Hematopoietic multipotent progenitor cell treated with erythropoietin and hydrocortisone succinate and interleukin-3 and kit ligand, for 17 days (in vitro differentiated cells): Measurements from ENCODE around the gene APLNR.
A peak's percentile ranks its signal among the peaks of the same experiment; 100 is the strongest.
"Not testable (repeated sequence)": the region's sequence is repeated elsewhere in the genome, so short reads cannot be mapped to it uniquely, and the experiment has no call there.

Source experiments
- DNase-seq: peaks from one replicate; pipeline ENCODE4 v3.0.0-alpha.2; 2015; ENCODE audit warnings: low spot score

The APLNR gene

DNA sequence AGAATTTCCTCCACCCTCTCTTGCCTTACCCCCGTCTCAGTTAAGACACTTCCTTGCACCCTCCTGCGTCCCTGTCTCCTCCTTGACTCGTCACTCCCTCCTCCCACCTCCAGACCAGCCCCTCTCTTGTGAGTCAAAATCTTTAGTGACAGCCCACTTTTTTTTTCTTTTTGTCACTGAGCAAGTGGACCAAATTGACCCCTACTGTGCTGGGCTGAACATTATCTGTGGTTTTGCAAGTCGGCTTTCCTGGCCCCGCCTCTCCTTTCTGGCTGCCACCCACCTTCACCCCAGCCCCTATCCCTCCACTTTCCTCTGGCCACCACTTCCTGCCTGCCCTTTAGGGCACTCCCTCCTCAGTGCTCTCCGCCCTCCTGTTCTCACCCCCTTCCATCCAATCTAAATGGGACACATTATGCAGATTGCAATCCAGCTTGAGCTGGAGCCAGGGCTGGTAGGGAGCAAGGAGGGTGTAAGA, at the start of gene APLNR:
TSS of gene APLNR (minus strand) at position 47 of the 478 bp plus-strand sequence. CDS start 246 bp downstream, outside the sequence.
- DNase-seq: no peak

GRCh38 chr11:57283231-57283990, 46.4 kb upstream of the APLNR start:
- no peak for DNase-seq

GRCh38 chr11:57281546-57281945, 44.5 kb upstream of the APLNR start:
- DNase-seq: not testable (repeated sequence)

GRCh38 chr11:57279116-57279515, 42.1 kb upstream of the APLNR start:
- no peak for DNase-seq

DNA sequence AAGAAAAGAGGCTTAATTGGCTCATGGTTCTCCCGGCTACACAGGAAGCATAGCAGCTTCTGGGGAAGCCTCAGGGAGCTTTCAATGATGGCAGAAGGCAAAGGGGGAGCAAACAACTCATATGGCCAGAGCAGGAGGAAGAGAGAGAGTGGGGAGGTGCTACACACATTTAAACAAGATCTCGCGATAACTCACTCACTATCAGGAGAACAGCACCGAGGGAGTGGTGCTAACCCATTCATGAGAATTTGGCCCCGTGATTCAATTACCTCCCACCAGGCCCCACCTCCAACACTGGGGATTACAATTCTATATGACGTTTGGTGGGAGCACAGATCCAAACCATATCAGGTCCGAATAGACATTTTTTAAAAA, 41.7 kb upstream of the APLNR start:
- no peak for DNase-seq

- DNase-seq: peak; percentile 15
These were observed 41.0 kb upstream of the APLNR start for GRCh38 chr11:57277845-57278720.

DNA sequence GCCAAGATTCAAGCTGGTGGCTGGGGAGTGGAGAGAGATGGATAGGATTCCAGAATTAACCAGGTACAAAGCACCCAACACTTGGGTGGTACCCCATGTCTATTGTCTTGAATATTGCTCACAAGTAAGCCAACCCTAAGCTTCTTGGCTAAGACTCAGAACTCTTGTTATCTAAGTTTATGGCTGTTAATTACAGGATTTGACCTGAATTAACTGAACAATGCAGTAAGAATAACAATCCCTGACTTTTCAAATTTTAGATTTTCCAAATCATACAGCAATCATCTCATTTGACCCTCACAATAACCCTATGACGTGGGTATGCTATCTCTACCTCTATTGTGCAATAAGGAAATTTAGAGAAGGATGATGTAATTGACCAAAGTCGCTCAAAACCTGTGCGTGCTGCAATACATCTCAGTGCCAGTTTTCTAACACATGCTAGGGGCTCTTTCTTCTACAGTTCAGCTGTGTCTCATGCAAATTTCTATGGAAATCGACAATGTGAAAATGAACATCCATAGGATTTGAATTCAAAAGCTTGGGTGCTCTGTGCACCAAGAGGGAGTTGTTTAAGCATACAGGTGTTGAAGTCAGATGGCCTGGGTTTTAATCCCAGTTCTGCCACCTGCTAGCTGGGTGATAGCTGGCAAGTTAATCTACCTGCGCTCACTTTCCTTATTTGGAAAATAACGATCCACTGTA, 40.1 kb upstream of the APLNR start:
- DNase-seq: no peak

GRCh38 chr11:57276169-57276970, 39.3 kb upstream of the APLNR start:
- no peak for DNase-seq

- no peak for DNase-seq
These were observed 38.5 kb upstream of the APLNR start for GRCh38 chr11:57275582-57275981.

DNA sequence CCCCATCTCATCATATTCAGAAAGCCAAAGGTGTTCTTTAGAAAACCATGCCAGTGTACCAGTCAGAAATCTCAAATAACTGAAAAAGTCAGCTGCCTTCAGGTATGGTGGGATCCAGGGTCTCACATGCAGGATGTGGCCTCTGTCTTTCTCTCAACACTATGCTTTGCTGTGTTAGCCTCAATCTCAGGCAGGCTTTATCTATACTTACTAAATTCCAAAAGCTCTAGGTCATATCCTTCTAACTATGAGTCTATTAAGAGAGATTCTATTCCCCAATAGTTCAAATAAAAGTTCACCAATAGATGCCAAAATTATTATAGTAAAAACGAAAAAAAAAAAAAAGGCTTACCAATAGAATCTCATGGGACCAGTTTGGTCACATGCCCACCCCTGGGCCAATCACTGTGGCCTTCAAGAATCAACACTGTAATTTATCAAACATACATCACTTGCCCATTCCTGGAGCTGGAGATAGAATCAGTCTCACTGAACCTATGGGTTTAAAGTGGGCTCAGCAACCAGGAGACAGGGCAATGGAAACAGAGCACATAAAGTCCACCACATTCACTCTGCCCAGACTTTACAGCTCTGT, 38.0 kb upstream of the APLNR start:
- DNase-seq: no peak

GRCh38 chr11:57273448-57274058, 36.5 kb upstream of the APLNR start:
- DNase-seq: no peak

GRCh38 chr11:57269571-57270021, 32.5 kb upstream of the APLNR start:
- no peak for DNase-seq

GRCh38 chr11:57266157-57266556, 29.1 kb upstream of the APLNR start:
- no peak for DNase-seq

GRCh38 chr11:57263351-57263750, 26.3 kb upstream of the APLNR start:
- DNase-seq: no peak

- no peak for DNase-seq
These were observed 25.1 kb upstream of the APLNR start for GRCh38 chr11:57262157-57262556.

DNA sequence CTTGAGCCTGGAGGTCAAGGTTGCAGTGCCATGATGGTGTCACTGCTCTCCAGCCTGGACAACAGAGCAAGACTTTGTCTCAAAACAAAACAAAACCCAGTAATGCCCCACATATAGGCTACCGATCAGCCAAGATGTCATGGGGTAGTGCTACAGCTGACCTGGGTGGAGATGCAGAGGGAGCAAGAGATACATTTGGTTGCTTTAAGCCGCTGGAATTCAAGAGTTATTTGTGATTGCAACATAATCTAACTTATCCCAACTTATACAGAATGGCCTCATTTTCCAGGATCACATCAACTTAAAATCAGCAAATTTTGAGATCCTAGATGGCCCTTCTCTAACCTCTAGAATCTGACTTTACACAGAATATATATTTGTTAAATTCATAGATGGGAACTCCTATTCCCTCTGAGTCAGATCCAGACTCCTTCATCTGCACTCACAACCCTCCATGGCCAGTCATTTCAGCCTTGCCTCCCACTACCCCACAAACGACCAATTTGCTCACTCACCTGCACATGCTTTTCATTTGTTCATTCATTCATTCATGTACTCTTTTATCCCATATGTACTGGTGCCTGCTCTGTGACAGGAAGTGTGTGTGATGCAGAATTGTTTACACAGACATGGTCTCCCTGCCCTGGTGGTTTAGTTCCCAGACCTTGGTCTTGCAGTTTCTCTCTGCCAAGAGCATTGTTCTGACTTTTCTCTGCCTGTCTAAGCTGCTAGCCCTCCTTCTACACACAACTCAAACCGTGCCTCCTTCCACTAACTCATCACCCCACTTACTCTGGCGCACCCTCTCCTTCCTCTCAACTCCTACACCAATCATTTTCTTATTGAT, 24.1 kb upstream of the APLNR start:
- DNase-seq: no peak

DNA sequence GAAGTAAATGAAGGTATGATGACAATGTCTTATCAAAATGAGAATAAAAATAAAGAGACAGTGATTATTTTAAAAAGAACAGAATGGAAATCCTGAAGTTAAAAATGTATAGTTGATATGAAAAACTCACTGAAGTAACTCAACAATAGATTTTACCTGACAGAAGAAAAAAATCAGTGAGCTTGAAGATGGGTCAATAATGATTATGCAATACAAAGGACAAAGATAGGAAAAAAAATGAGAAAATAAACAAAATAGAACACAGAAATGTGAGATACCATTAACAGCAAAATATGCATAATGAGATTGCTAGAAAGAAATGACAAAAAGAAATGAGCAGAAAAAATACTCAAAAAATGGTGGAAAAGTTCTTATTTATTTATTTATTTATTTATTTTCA, 19.1 kb upstream of the APLNR start:
- no peak for DNase-seq

DNA sequence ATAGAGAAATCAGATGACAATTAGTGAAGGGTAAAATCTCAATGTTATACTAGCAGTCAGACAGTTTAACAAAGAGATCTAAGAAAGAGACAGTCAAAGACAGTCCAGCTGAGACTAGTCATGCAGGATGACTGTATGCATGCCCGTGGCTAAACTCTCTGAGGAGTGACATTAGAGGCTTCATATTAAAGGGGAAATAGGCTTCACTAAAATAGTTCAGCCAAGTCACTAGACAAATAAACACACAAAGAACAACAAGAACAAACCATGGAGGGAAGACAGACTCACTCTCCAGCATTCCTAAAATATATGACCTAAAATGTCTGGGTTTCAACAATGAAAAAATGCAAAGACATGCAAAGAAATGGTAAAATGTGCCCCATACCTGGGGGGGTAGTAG, 18.6 kb upstream of the APLNR start:
- DNase-seq: no peak

- no peak for DNase-seq
These were observed 17.6 kb upstream of the APLNR start for GRCh38 chr11:57254631-57255030.
